Stimulated activated CD4-positive, alpha-beta T cell treated with anti-CD3 and anti-CD28 coated beads, Interleukin-4, amount 100 ng/mL, for 4 hours (primary cell): ENCODE results near the gene FOXJ2.
"Not testable (repeated sequence)": the region's sequence is repeated elsewhere in the genome, so short reads cannot be mapped to it uniquely, and the experiment has no call there.

Experiments used
- DNase-seq, 2 experiments: peaks; one replicate each; pipeline ENCODE4 v3.0.0-alpha.2; 2020

Gene FOXJ2

GRCh38 chr12:8071820-8072219, 39.3 kb downstream of the FOXJ2 start:
- DNase-seq, result not testable (repeated sequence)

- DNase-seq, result no peak
Measured at GRCh38 chr12:8075935-8076334, 43.4 kb downstream of the FOXJ2 start.

- no peak for DNase-seq
Measured at GRCh38 chr12:8076366-8076765, 43.9 kb downstream of the FOXJ2 start.

DNA sequence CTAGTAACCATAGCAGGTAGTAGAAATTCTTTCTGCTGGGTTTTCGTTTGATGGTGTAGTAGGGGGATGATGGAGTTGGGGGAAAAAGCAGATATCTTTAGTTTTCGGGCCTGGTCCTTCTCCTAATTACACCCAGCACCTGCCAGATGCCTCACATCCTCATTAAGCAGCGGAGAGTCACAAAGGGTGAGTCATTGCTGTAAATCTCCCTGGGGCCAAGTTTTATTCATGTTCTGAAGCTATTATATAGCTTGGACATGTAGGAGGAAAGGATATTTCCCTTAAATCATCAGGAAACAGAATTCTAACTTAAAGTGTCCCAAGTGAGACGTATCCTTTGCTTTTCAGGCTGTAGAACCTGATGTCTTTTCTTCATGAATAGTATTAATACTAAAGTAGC, 44.7 kb downstream of the FOXJ2 start:
- DNase-seq, result no peak

DNA sequence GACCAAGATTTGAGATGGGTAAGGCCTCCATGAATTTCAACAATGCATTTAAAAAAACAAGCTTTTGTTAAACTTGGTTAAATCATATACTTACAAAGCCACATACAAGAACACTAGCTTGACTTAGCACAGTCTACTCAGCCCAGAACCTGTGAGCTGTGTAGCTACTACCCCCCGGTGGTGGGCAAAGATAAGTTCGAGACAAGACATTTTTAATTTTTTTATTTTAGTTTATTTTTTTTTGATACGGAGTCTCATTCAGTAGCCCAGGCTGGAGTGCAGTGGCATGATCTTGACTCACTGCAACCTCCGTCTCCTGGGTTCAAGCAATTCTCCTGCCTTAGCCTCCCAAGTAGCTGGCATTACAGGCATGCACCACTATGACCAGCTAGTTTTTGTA, 45.9 kb downstream of the FOXJ2 start:
- peak; percentile 37 to 62 for DNase-seq

- no peak for DNase-seq
Measured at GRCh38 chr12:8078916-8079315, 46.4 kb downstream of the FOXJ2 start.

- DNase-seq, result no peak
Measured at GRCh38 chr12:8080120-8080519, 47.6 kb downstream of the FOXJ2 start.

GRCh38 chr12:8081251-8081920, 48.9 kb downstream of the FOXJ2 start:
- DNase-seq, result peak in 1 of 2 experiments; percentile 17

DNA sequence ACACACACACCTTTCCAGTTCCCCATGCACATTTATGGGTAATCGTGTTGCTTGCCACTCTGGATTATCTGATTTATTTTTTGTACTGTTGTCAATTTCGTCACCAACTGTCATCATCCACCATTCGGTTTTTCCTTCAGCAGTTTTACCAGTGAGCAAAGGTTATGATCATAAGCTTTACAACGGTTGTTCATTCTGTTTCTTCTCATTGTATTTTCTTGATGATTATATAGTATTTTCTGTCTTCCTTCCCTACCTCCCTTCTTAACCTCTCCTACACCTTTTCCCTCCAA, 50.2 kb downstream of the FOXJ2 start:
- DNase-seq, result no peak

DNA sequence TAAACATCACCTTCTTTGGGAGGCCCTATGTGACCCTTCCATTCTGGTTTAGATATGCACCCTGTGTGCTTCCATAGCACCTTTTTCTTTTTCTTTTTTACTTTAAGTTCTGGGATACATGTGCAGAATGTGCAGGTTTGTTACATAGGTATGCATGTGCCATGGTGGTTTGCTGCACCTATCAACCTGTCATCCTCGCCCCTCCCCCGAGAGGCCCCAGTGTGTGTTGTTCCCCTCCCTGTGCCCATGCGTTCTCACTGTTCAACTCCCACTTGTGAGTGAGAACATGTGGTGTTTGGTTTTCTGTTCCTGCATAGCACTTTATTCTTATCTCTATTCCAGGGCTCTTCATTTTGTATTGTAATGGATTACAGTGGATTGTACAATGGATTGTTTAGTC, 51.8 kb downstream of the FOXJ2 start:
- peak; percentile 21 to 36 for DNase-seq

GRCh38 chr12:8087666-8088065, 55.1 kb downstream of the FOXJ2 start:
- no peak for DNase-seq

GRCh38 chr12:8088574-8088973, 56.1 kb downstream of the FOXJ2 start:
- peak; percentile 14 to 31 for DNase-seq

DNA sequence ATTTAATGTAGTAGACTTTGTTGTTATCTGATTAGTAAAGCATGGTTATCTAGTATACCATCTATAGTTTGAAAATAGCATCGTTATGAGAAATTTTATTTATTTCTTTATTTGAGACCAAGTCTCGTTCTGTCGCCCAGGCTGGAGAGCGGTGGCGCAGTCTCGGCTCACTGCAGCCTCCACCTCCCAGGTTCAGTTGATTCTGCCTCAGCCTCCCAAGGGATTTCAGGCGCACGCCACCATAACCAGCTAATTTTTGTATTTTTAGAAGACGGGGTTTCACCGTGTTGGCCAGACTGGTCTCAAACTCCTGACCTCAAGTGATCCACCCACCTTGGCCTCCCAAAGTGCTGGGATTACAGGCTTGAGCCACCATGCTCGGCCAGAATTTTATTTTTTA, 56.8 kb downstream of the FOXJ2 start:
- DNase-seq, result not testable (repeated sequence)

DNA sequence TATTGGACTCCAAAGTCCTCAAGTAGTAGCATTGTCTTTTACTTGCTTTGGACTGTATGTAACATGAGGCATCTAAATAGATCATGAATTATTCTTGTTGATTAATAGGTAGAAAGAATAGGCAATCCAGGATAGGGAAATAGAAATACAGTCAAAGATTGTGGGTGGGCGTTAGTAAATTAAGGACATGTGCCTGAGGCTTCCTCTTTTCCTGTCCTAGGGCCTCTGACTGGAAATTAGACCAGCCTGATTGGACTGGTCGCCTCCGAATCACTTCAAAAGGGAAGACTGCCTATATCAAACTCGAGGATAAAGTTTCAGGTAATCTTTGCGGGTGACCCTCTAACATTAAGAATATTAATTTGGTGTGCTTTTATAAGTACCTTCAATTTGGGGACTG, 57.2 kb downstream of the FOXJ2 start:
- no peak for DNase-seq

DNA sequence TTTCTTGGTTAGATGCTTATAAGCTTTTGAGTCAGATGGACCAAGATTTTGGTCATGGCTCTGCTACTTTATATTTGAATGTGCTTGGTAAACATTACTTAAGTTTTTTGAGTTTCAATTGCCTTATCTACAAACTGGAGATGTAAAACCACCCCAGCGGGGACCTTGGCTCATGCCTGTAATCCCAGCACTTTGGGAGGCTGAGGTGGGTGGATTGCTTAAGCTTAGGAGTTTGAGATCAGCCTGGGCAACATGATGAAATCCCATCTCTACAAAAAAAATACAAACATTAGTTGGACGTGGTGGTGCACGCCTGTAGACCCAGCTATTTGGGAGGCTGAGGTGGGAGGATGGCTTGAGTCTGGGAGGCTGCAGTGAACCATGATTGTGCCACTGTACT, 60.8 kb downstream of the FOXJ2 start:
- no peak for DNase-seq

DNA sequence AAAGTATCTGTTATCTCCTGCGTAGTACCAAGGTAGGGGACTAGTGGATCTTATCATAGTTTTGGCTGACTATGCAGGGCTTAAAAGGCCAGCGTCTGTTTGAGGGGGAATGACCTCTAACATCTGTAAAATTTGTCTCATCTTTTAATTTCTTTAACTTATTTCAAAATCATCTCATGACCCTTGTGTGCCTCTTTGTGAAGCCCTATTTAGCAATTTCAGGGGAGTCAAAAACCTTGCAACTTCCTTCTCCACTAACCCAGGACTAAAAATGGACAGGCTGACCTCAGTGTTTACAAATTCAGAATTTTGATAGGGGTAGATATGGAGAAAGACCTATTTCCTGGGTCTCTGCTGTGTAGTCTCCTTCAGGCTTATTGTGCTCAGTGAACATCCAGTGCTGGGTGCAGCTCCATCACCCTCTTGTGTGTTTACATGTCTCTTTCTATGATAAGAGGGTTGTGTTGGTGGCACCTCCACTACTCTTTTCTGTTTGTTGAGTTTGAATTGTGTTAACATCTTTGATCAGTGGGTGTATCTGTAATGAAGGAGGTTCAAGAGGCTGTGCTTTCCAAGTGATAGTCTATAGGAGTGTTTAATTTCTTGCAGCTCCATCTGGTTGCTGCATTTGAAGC, 63.9 kb downstream of the FOXJ2 start:
- no peak for DNase-seq

DNA sequence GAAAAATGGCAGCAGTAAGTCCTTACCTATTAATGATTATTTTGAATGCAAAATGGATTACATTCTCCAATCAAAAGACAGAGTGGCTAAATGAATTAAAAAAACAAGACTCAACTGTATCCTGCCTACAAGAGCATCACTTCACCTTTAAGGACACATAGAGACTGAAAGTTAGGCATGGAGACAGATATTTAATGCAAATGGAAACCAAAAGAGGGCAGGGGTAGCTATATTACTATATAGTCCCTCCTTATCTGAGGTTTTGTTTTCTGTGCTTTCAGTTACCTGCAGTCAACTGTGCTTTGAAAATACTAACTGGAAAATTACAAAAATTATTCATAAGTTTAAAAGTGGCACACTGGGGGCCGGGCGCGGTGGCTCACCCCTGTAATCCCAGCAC, 66.7 kb downstream of the FOXJ2 start:
- no peak for DNase-seq
